COLO668 (cell line): ENCODE data around the gene RALGDS.

Experiments
- DNase-seq: peaks from one replicate; lab custom pipeline; 2025; ENCODE audit not compliant: unreplicated experiment; lab: John Stamatoyannopoulos, UW

RALGDS gene

GRCh38 chr9:133137451-133138231, 16.6 kb upstream of the RALGDS start:
- DNase-seq: no peak

GRCh38 chr9:133135146-133135745, 14.2 kb upstream of the RALGDS start:
- peak; percentile 6 for DNase-seq

GRCh38 chr9:133134388-133135145, 13.5 kb upstream of the RALGDS start:
- DNase-seq: no peak

GRCh38 chr9:133133681-133134387, 12.8 kb upstream of the RALGDS start:
- DNase-seq: peak; percentile 96

GRCh38 chr9:133132174-133132573, 11.1 kb upstream of the RALGDS start:
- peak; percentile 65 for DNase-seq

GRCh38 chr9:133131506-133131905, 10.5 kb upstream of the RALGDS start:
- DNase-seq: no peak

- DNase-seq: no peak
Measured at GRCh38 chr9:133130685-133131244, 9.7 kb upstream of the RALGDS start.

GRCh38 chr9:133129001-133129795, 8.2 kb upstream of the RALGDS start:
- DNase-seq: no peak

GRCh38 chr9:133128152-133128551, 7.1 kb upstream of the RALGDS start:
- DNase-seq: no peak

GRCh38 chr9:133127340-133127981, 6.4 kb upstream of the RALGDS start:
- no peak for DNase-seq

GRCh38 chr9:133126697-133127339, 5.8 kb upstream of the RALGDS start:
- no peak for DNase-seq

GRCh38 chr9:133125941-133126696, 5.1 kb upstream of the RALGDS start:
- no peak for DNase-seq

GRCh38 chr9:133124907-133125275, 3.9 kb upstream of the RALGDS start:
- DNase-seq: no peak

- DNase-seq: no peak
Measured at GRCh38 chr9:133124123-133124906, 3.3 kb upstream of the RALGDS start.

- no peak for DNase-seq
Measured at GRCh38 chr9:133122935-133123611, 2.0 kb upstream of the RALGDS start.

- no peak for DNase-seq
Measured at GRCh38 chr9:133122605-133122934, 1.5 kb upstream of the RALGDS start.

GRCh38 chr9:133121915-133122550, 993 bp upstream of the RALGDS start:
- no peak for DNase-seq
